Neural progenitor cell (in vitro differentiated cells): ENCODE data around the gene GEMIN5. TPM values are rescaled to one million over a fixed set of nuclear protein-coding genes. Genes with fewer than 3 reads are reported as not detected.
"Not testable (repeated sequence)": the region's sequence is repeated elsewhere in the genome, so short reads cannot be mapped to it uniquely, and the experiment has no call there.

Experiments used
- DNase-seq: peaks from one replicate; pipeline ENCODE4 v3.0.0-alpha.2; 2016; ENCODE audit warnings: low spot score
- H2AFZ ChIP-seq: fragments of 200-600 bp; sonication (generic); replicated peaks from 2 replicates; pipeline ENCODE4 v1.6.1; 2016; ENCODE audit warnings: antibody characterized with exemption
- H3F3A ChIP-seq: fragments of 200-600 bp; sonication (generic); 2 replicates; pipeline ENCODE4 v1.6.1; 2016; ENCODE audit warnings: antibody characterized with exemption, low read depth
- H3K27ac ChIP-seq: fragments of 200-600 bp; sonication (generic); 2 replicates; pipeline ENCODE4 v1.5.1; 2016; ENCODE audit warnings: mild to moderate bottlenecking
- H3K27me3 ChIP-seq: fragments of 200-600 bp; sonication (generic); 2 replicates; pipeline ENCODE4 v1.6.1; 2016; ENCODE audit warnings: mild to moderate bottlenecking, moderate library complexity
- H3K36me3 ChIP-seq: fragments of 200-600 bp; sonication (generic); 2 replicates; pipeline ENCODE4 v1.5.1; 2016
- H3K4me1 ChIP-seq: fragments of 200-600 bp; sonication (generic); 2 replicates; pipeline ENCODE4 v1.6.1; 2016; ENCODE audit warnings: mixed run types
- H3K4me2 ChIP-seq: fragments of 200-600 bp; sonication (generic); 2 replicates; pipeline ENCODE4 v1.6.1; 2016
- H3K4me3 ChIP-seq: fragments of 200-600 bp; sonication (generic); 2 replicates; pipeline ENCODE4 v1.5.1; 2016
- H3K79me2 ChIP-seq: fragments of 200-600 bp; sonication (generic); 2 replicates; pipeline ENCODE4 v1.6.1; 2016; ENCODE audit warnings: low read depth
- H3K9ac ChIP-seq: fragments of 200-600 bp; sonication (generic); 2 replicates; pipeline ENCODE4 v1.6.1; 2016
- H3K9me3 ChIP-seq: fragments of 200-600 bp; sonication (generic); 2 replicates; pipeline ENCODE4 v1.5.1; 2016; ENCODE audit warnings: low read depth
- H4K20me1 ChIP-seq: fragments of 200-600 bp; sonication (generic); 2 replicates; pipeline ENCODE4 v1.6.1; 2016; ENCODE audit warnings: low read depth
- H3K27ac Mint-ChIP-seq: 3 replicates; pipeline ENCODE4 v1.8.0; 2021; ENCODE audit warnings: mixed read lengths
- H3K27me3 Mint-ChIP-seq: 2 replicates; pipeline ENCODE4 v1.8.0; 2022; ENCODE audit warnings: low read depth, mild to moderate bottlenecking, inconsistent platforms, moderate library complexity, mixed read lengths; ENCODE audit not compliant: insufficient read depth
- H3K36me3 Mint-ChIP-seq: 3 replicates; pipeline ENCODE4 v1.8.0; 2021; ENCODE audit warnings: mixed read lengths
- H3K4me1 Mint-ChIP-seq: 3 replicates; pipeline ENCODE4 v1.8.0; 2021; ENCODE audit warnings: mixed read lengths
- H3K4me3 Mint-ChIP-seq: 3 replicates; pipeline ENCODE4 v1.8.0; 2021; ENCODE audit warnings: mild to moderate bottlenecking, moderate library complexity, mixed read lengths
- H3K9me3 Mint-ChIP-seq: 3 replicates; pipeline ENCODE4 v1.8.0; 2020; ENCODE audit warnings: mixed read lengths
- EZH2 ChIP-seq: fragments of 200-600 bp; sonication (generic); IDR thresholded peaks from 2 replicates; pipeline ENCODE4 v1.6.1; 2017; ENCODE audit warnings: antibody characterized with exemption, mild to moderate bottlenecking, moderate library complexity
- EZH2phosphoT487 ChIP-seq: fragments of 200-600 bp; sonication (generic); IDR thresholded peaks from 2 replicates; pipeline ENCODE4 v1.6.1; 2017; ENCODE audit warnings: antibody characterized with exemption
- total RNA-seq: library from RNA; depleted of rRNA; stranded (reverse); fragments of >200 nt; gene quantifications from 2 replicates; pipeline ENCODE4 v1.2.3, GENCODE V29; 2015; ENCODE audit warnings: low replicate concordance
- TF ChIP-seq, protein P1 (sequence below): fragments of 200-600 bp; sonication (generic); IDR thresholded peaks from 2 replicates; pipeline ENCODE4 v1.5.1; 2017; ENCODE audit warnings: antibody characterized with exemption, mild to moderate bottlenecking

GEMIN5 gene, protein sequence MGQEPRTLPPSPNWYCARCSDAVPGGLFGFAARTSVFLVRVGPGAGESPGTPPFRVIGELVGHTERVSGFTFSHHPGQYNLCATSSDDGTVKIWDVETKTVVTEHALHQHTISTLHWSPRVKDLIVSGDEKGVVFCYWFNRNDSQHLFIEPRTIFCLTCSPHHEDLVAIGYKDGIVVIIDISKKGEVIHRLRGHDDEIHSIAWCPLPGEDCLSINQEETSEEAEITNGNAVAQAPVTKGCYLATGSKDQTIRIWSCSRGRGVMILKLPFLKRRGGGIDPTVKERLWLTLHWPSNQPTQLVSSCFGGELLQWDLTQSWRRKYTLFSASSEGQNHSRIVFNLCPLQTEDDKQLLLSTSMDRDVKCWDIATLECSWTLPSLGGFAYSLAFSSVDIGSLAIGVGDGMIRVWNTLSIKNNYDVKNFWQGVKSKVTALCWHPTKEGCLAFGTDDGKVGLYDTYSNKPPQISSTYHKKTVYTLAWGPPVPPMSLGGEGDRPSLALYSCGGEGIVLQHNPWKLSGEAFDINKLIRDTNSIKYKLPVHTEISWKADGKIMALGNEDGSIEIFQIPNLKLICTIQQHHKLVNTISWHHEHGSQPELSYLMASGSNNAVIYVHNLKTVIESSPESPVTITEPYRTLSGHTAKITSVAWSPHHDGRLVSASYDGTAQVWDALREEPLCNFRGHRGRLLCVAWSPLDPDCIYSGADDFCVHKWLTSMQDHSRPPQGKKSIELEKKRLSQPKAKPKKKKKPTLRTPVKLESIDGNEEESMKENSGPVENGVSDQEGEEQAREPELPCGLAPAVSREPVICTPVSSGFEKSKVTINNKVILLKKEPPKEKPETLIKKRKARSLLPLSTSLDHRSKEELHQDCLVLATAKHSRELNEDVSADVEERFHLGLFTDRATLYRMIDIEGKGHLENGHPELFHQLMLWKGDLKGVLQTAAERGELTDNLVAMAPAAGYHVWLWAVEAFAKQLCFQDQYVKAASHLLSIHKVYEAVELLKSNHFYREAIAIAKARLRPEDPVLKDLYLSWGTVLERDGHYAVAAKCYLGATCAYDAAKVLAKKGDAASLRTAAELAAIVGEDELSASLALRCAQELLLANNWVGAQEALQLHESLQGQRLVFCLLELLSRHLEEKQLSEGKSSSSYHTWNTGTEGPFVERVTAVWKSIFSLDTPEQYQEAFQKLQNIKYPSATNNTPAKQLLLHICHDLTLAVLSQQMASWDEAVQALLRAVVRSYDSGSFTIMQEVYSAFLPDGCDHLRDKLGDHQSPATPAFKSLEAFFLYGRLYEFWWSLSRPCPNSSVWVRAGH (N-terminal part only)
- 18.5 and 23.4 TPM in 2 replicates for total RNA-seq

DNA sequence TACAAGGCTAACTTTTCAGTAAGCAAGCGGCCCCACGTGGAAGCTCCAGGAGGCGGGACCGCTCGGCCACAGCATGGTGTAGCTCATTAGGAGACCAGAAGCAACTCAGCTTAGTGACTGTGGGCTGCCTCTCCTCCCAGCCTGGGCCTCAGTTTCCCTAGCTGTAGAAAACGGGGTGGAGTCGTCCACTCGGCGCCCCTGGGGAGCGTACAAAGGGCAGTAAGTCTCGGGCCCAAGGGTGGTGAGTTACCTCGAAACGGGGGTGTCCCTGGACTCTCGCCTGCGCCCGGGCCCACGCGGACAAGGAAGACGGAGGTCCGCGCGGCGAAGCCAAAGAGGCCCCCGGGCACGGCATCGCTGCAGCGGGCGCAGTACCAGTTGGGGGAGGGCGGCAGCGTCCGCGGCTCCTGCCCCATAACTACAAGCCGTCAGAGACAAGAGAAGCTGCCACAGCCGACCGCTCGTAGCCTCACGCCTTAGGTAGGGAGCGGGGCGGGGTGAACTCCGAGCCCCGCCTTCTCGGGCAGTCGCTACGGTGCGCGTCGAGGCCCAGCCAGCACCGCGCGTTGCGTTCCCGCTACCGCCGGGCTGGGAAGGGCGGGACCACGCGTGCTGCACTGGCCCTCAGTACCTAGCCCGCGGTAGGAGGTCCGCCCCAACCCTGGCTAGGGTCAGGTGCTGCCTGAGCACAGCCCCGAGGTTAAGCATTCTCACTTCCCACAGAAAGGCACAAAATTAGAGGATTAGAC, at the start of gene GEMIN5:
GEMIN5 (minus strand) TSS at position 494 of the 749 bp plus-strand sequence; CDS start at position 416, 78 bp downstream.
- Mint-ChIP-seq H3K27me3 (no peaks in the 10 kb centered on the region), H3K27ac (no peak within 1 kb of the TSS), H3K36me3 (peaks cover 8% of the 10 kb centered on the region), H3K4me1 (peaks cover 18% of the 10 kb centered on the region), H3K4me3 (peak within 1 kb of the TSS; percentile 91), H3K9me3 (no peaks in the 10 kb centered on the region)
- Histone ChIP-seq H3K9me3 (no peaks in the 10 kb centered on the region), H3K9ac (peak within 1 kb of the TSS; percentile 44), H3K4me1 (peaks cover 14% of the 10 kb centered on the region), H2AFZ (peak within 1 kb of the TSS; percentile 85), H3K27ac (no peak within 1 kb of the TSS), H3K4me3 (peak within 1 kb of the TSS; percentile 82), H3K36me3 (no peaks in the 10 kb centered on the region), H3F3A (peaks cover 3% of the 10 kb centered on the region), H4K20me1 (no peaks in the 10 kb centered on the region), H3K4me2 (peak within 1 kb of the TSS; percentile 85), H3K79me2 (peaks cover 44% of the 10 kb centered on the region), H3K27me3 (no peaks in the 10 kb centered on the region)
- TF ChIP-seq EZH2phosphoT487 (no peak), EZH2 (no peak)
- TF ChIP-seq, protein P1, sequence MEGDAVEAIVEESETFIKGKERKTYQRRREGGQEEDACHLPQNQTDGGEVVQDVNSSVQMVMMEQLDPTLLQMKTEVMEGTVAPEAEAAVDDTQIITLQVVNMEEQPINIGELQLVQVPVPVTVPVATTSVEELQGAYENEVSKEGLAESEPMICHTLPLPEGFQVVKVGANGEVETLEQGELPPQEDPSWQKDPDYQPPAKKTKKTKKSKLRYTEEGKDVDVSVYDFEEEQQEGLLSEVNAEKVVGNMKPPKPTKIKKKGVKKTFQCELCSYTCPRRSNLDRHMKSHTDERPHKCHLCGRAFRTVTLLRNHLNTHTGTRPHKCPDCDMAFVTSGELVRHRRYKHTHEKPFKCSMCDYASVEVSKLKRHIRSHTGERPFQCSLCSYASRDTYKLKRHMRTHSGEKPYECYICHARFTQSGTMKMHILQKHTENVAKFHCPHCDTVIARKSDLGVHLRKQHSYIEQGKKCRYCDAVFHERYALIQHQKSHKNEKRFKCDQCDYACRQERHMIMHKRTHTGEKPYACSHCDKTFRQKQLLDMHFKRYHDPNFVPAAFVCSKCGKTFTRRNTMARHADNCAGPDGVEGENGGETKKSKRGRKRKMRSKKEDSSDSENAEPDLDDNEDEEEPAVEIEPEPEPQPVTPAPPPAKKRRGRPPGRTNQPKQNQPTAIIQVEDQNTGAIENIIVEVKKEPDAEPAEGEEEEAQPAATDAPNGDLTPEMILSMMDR = no peak
- peak; percentile 93 for DNase-seq

DNA sequence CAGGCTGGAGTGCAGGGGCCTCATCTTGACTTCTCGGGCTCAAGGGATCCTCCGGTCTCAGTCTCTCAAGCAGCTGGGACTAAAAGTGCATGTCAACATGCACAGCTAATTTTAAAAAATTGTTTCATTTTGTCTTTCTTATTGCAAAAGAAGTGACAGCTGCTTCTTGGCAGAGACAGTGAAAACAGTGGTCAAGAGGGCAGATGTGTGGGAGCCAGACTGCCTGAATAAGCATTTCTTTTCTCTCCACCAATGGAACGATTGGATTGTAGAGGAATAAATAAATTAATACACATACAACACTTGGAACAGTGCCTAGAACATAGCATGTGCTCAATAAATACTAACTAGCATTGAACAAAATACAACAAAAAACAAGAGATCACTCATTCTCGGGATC, 48.1 kb upstream of the GEMIN5 start:
- no peaks in the 10 kb centered on the region for H3K9me3 ChIP-seq
- H3K9ac ChIP-seq = no peak overlapping the region
- no peaks in the 10 kb centered on the region for H3K4me1 ChIP-seq
- Mint-ChIP-seq H3K27ac (no peak overlapping the region), H3K9me3 (peaks cover 4% of the 10 kb centered on the region), H3K4me1 (no peaks in the 10 kb centered on the region), H3K4me3 (no peak overlapping the region), H3K36me3 (peaks cover 4% of the 10 kb centered on the region), H3K27me3 (no peaks in the 10 kb centered on the region)
- no peak overlapping the region for H2AFZ ChIP-seq
- no peaks in the 10 kb centered on the region for H3K79me2 ChIP-seq
- no peaks in the 10 kb centered on the region for H3K27me3 ChIP-seq
- TF ChIP-seq EZH2 = no peak
- TF ChIP-seq, protein P1 = no peak
- H3K4me2 ChIP-seq = no peak overlapping the region
- H3K27ac ChIP-seq = no peak overlapping the region
- H4K20me1 ChIP-seq = no peaks in the 10 kb centered on the region
- no peaks in the 10 kb centered on the region for H3F3A ChIP-seq
- H3K36me3 ChIP-seq = no peaks in the 10 kb centered on the region
- no peak for DNase-seq
- H3K4me3 ChIP-seq = no peak overlapping the region

DNA sequence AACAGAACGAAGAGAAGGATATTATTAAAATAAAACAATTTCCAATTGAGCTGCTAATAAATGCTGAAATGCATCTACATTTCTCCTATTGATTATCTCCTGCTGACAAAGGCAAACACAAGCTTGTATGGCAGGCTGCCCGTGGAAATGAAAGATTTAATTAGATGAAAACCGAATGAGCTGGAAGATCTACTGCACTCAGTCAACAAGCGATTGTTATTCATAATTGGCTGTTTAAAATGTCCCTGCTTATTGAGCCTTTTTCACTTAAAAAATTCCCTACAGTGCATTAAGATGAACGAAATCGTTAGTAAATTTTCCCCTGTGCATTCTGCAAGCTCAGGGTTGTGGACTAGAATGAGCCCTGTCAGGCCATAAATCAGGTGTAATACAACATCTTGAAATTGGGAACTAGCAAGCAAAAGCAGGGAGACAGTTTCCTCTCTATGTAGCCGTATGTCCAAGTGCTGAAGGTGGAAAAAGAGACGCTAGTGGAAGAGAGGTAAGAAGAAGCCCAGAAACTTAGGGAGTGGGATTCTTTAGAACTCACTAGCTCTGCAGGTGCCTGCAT, 47.0 kb upstream of the GEMIN5 start:
- TF ChIP-seq EZH2 (no peak), EZH2phosphoT487 (no peak)
- TF ChIP-seq, protein P1 = no peak
- no peaks in the 10 kb centered on the region for H4K20me1 ChIP-seq
- no peak overlapping the region for H3K27ac Mint-ChIP-seq
- peaks cover 5% of the 10 kb centered on the region for H3K9me3 Mint-ChIP-seq
- no peak overlapping the region for H3K4me2 ChIP-seq
- no peaks in the 10 kb centered on the region for H3K9me3 ChIP-seq
- no peaks in the 10 kb centered on the region for H3K36me3 ChIP-seq
- H3K4me1 ChIP-seq = no peaks in the 10 kb centered on the region
- no peaks in the 10 kb centered on the region for H3K4me1 Mint-ChIP-seq
- H3K4me3 Mint-ChIP-seq = no peak overlapping the region
- H3K27ac ChIP-seq = no peak overlapping the region
- DNase-seq = no peak
- no peak overlapping the region for H3K4me3 ChIP-seq
- no peak overlapping the region for H2AFZ ChIP-seq
- peaks cover 4% of the 10 kb centered on the region for H3K36me3 Mint-ChIP-seq
- H3K27me3 ChIP-seq = no peaks in the 10 kb centered on the region
- no peaks in the 10 kb centered on the region for H3F3A ChIP-seq
- H3K9ac ChIP-seq = no peak overlapping the region
- H3K27me3 Mint-ChIP-seq = no peaks in the 10 kb centered on the region
- H3K79me2 ChIP-seq = no peaks in the 10 kb centered on the region

DNA sequence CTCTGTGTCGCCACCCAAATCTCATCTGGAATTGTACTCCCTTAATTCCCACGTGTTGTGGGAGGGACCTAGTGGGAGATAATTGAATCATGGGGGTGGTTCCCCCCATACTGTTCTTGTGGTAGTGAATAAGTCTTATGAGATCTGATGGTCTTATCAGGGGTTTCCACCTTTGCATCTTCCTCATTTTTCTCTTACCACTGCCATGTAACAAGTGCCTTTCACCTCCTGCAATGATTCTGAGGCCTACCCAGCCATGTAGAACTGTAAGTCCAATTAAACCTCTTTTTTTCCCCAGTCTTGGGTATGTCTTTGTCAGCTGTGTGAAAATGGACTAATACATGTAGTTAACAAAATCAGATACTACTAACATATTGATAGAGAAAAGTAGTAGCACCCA, 40.3 kb upstream of the GEMIN5 start:
- H3K4me3 ChIP-seq, H3K4me1 Mint-ChIP-seq, H3K4me2 ChIP-seq, H3K36me3 ChIP-seq, H3K27me3 ChIP-seq, H2AFZ ChIP-seq, H3F3A ChIP-seq, H3K9me3 Mint-ChIP-seq, H3K27me3 Mint-ChIP-seq, H3K27ac ChIP-seq, H3K27ac Mint-ChIP-seq, H3K79me2 ChIP-seq, H4K20me1 ChIP-seq, DNase-seq, H3K9ac ChIP-seq, H3K9me3 ChIP-seq, H3K4me1 ChIP-seq, H3K36me3 Mint-ChIP-seq, H3K4me3 Mint-ChIP-seq: not testable (repeated sequence)
